ENCODE results near the gene CLASP1. TPM values are rescaled to one million over a fixed set of nuclear protein-coding genes. Genes with fewer than 3 reads are reported as not detected.

Gene CLASP1
- total RNA-seq, 6 experiments from 2014 or later: 38.2 to 49.0 (median 41.1) TPM

DNA sequence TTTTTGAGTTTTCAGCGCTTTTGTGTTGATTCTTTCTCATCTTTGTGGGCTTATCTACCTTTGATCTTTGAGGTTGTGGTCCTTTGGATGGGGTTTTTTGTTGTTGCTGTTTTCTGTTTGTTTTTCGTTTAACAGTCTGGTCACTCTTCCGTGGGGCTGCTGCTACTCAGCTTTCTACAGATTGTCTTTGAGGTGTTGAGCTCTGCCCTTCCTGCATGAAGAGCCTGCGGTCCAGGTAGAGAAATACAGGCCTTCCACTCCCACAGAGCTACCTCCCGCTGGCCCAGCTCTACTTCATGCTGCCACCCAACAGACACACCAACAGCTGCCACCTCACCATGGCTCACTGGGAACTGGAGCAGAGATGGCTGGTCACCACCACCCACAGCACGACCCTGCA is 180.3 kb downstream of the CLASP1 start:
- Mint-ChIP-seq H3K4me1 (ENCODE audit: low read depth) (peaks cover 33% of the 10 kb centered on the region), H3K36me3 (ENCODE audit: low read depth) (peaks cover 41% of the 10 kb centered on the region), H3K9me3 (no peaks in the 10 kb centered on the region), H3K27ac (no peak overlapping the region), H3K27me3 (ENCODE audit: insufficient read depth) (no peaks in the 10 kb centered on the region; the same call in 1 of the 2 replicates), H3K4me3 (no peak overlapping the region)
- no peak for DNase-seq
- TF ChIP-seq, protein P1, sequence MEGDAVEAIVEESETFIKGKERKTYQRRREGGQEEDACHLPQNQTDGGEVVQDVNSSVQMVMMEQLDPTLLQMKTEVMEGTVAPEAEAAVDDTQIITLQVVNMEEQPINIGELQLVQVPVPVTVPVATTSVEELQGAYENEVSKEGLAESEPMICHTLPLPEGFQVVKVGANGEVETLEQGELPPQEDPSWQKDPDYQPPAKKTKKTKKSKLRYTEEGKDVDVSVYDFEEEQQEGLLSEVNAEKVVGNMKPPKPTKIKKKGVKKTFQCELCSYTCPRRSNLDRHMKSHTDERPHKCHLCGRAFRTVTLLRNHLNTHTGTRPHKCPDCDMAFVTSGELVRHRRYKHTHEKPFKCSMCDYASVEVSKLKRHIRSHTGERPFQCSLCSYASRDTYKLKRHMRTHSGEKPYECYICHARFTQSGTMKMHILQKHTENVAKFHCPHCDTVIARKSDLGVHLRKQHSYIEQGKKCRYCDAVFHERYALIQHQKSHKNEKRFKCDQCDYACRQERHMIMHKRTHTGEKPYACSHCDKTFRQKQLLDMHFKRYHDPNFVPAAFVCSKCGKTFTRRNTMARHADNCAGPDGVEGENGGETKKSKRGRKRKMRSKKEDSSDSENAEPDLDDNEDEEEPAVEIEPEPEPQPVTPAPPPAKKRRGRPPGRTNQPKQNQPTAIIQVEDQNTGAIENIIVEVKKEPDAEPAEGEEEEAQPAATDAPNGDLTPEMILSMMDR (IDR thresholded peaks at IDR 0.05): no peak

DNA sequence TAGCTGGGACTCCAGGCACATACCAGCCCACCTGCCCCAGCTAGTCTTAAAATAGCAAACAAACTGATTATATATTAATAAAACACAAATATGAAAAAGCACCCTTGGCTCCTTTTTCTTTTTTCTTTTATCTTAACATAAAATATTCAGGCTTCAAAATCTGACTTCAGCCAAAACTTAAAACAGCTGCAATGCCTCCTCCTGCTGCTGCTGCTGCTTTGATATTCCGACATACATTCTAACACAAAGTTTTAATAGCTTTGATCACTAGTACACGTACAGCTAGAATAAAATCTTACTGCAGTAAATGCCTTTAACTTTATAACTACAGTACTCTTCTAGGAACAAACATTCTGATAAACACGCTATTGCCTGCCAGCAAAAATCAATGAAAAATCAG is 190.0 kb downstream of the CLASP1 start:
- Mint-ChIP-seq H3K27ac (no peak overlapping the region), H3K27me3 (ENCODE audit: insufficient read depth) (peaks cover 2% of the 10 kb centered on the region; the same call in 1 of the 2 replicates), H3K4me1 (ENCODE audit: low read depth) (0 out of 2 replicates have a peak, but pooled peaks cover 7% of the 10 kb centered on the region), H3K36me3 (ENCODE audit: low read depth) (peaks cover 20% of the 10 kb centered on the region), H3K4me3 (no peak overlapping the region), H3K9me3 (no peaks in the 10 kb centered on the region)
- TF ChIP-seq, protein P1 (IDR thresholded peaks at IDR 0.05): no peak
- DNase-seq: no peak

DNA sequence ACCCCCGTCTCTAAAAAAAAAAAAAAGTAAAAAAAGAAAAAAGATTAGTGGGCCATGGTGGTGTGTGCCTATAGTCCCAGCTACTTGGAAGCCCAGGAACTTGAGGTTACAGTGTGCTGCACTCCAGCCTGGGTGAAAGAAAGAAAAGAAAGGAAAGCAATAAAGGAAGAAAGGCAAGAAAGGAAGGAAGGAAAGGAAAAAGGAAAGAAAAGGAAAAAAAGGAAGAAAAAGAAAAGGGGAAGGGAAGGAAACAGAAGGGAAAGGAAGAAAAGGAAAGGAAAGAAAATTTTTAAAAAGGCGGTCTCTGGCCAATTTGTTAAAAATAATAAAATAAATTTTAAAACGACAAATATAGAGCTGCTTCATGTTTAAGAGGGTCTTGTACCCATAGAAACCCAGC is 192.9 kb downstream of the CLASP1 start:
- no peak for DNase-seq
- TF ChIP-seq, protein P1 (IDR thresholded peaks at IDR 0.05): no peak
- 0 out of 2 replicates have a peak, but pooled peaks cover 7% of the 10 kb centered on the region for H3K4me1 Mint-ChIP-seq (ENCODE audit: low read depth)
- peaks cover 18% of the 10 kb centered on the region for H3K36me3 Mint-ChIP-seq (ENCODE audit: low read depth)
- no peak overlapping the region for H3K4me3 Mint-ChIP-seq
- no peaks in the 10 kb centered on the region for H3K9me3 Mint-ChIP-seq
- peaks cover 2% of the 10 kb centered on the region; the same call in 1 of the 2 replicates for H3K27me3 Mint-ChIP-seq (ENCODE audit: insufficient read depth)
- H3K27ac Mint-ChIP-seq: no peak overlapping the region

DNA sequence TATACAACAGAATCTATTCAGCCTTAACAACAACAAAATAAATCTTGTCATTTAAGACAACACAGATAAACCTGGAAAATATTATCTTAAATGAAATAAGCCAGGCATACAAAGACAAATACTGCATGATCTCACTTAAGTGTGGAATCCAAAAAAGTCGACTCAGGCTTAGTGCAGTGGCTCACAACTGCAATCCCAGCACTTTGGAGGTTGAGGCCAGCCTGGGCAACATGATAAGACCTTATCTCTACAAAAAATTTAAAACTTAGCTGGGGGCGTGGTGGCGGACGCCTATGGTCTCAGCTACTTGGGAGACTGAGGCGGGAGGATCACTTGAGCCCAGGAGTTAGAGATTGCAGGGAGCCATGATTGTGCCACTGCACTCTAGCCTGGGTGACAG is 193.8 kb downstream of the CLASP1 start:
- Mint-ChIP-seq H3K4me3 (no peak overlapping the region), H3K36me3 (ENCODE audit: low read depth) (peaks cover 19% of the 10 kb centered on the region), H3K4me1 (ENCODE audit: low read depth) (0 out of 2 replicates have a peak, but pooled peaks cover 7% of the 10 kb centered on the region), H3K27me3 (ENCODE audit: insufficient read depth) (peaks cover 2% of the 10 kb centered on the region; the same call in 1 of the 2 replicates), H3K9me3 (no peaks in the 10 kb centered on the region), H3K27ac (no peak overlapping the region)
- TF ChIP-seq, protein P1 (IDR thresholded peaks at IDR 0.05): no peak
- DNase-seq: no peak

DNA sequence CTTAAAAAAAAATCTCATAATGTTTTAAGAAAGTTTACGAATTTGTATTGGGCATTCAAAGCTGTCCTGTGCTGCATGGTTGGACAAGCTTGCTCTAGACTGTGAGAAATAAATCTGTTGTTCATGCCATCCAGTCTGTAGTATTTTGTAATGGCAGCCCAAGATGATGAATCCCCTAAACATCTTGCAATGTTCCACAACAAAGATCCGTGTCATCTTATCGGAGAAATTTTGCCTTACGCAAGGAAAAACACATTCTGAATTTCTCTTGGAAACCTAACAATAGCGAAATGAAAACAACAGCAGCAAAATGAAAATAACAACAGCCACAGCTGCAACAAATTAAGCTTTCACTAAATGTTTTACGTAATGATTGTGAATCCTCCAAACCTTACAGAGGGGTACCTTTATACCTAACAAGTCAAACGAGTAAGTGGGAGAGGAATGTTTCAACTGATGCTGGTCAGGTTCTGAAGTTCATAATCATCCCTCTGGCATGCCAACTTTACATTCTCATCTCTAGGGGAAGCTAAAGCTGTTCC is 194.6 kb downstream of the CLASP1 start:
- H3K4me1 Mint-ChIP-seq (ENCODE audit: low read depth): 0 out of 2 replicates have a peak, but pooled peaks cover 7% of the 10 kb centered on the region
- peaks cover 2% of the 10 kb centered on the region; the same call in 1 of the 2 replicates for H3K27me3 Mint-ChIP-seq (ENCODE audit: insufficient read depth)
- no peak overlapping the region for H3K4me3 Mint-ChIP-seq
- H3K36me3 Mint-ChIP-seq (ENCODE audit: low read depth): peaks cover 25% of the 10 kb centered on the region
- no peak for DNase-seq
- TF ChIP-seq, protein P1 (IDR thresholded peaks at IDR 0.05): no peak
- peak overlapping the region; percentile 49; the same call in 1 of the 2 replicates for H3K27ac Mint-ChIP-seq
- no peaks in the 10 kb centered on the region for H3K9me3 Mint-ChIP-seq

Data from HFFc6 (cell line).